22Rv1 (cell line): ENCODE results near the gene CSF1R.

ENCODE experiments used
- CTCF ChIP-seq: fragments of 450-650 bp; IDR thresholded peaks from 2 replicates; pipeline ENCODE4 v1.5.1; 2017; ENCODE audit warnings: mild to moderate bottlenecking
- ZFX ChIP-seq: fragments of 450-650 bp; IDR thresholded peaks from 2 replicates; pipeline ENCODE4 v1.6.1; 2017; ENCODE audit warnings: antibody characterized with exemption, borderline replicate concordance

GRCh38 chr5:150068472-150068871, 17.9 kb downstream of the CSF1R start:
- no peak for TF ChIP-seq CTCF
- no peak for TF ChIP-seq ZFX
